Tibial artery (tissue), 4 donors: ENCODE data around the gene PDE8B.

ENCODE experiments used
- DNase-seq, 2 donors: peaks; one replicate each; pipeline ENCODE4 v3.0.0-alpha.2; 2019
- H3K27ac ChIP-seq, 2 donors: fragments of 200-600 bp; sonication (generic) in 1 of 2; 1 replicate in 1 of 2; 2 replicates in 1 of 2; pipeline ENCODE4 v1.5.1; 2018 to 2019; ENCODE audit warnings: mild to moderate bottlenecking in 1 of 2
- H3K27me3 ChIP-seq, 2 donors: fragments of 200-600 bp; sonication (generic) in 1 of 2; one replicate each; pipeline versions ENCODE4 v1.5.1 to v1.6.0; 2016 to 2019
- H3K36me3 ChIP-seq, 3 donors: fragments of 200-600 bp; sonication (generic) in 2 of 3; one replicate each; pipeline ENCODE4 v1.5.1; 2016 to 2019; ENCODE audit warnings: mild to moderate bottlenecking in 2 of 3
- H3K4me1 ChIP-seq, 4 donors: fragments of 200-600 bp; sonication (generic) in 2 of 4; 1 replicate in 3 of 4; 2 replicates in 1 of 4; pipeline ENCODE4 v1.5.1; 2016 to 2019
- H3K4me3 ChIP-seq, 2 donors: fragments of 200-600 bp; sonication (generic) in 1 of 2; 1 replicate in 1 of 2; 2 replicates in 1 of 2; pipeline ENCODE4 v1.5.1; 2018 to 2019; ENCODE audit warnings: mild to moderate bottlenecking in 2 of 2
- H3K9me3 ChIP-seq, 3 donors: fragments of 200-600 bp; sonication (generic) in 1 of 3; one replicate each; pipeline ENCODE4 v1.5.1; 2016 to 2019
- CTCF ChIP-seq, 2 experiments: fragments of 200-600 bp in 1 of 2; fragments of 450-650 bp in 1 of 2; IDR thresholded peaks; one replicate each; pipeline ENCODE4 v1.5.1; 2017 to 2019; ENCODE audit warnings: antibody characterized with exemption in 2 of 2, mild to moderate bottlenecking in 1 of 2, moderate library complexity in 1 of 2
- intact Hi-C: fragments of 100-400 bp; cut with DNase I; formaldehyde crosslinking; loops from one replicate; pipeline ENCODE4 v1.15.0; 2023; ENCODE audit warnings: low total_unique reads

The PDE8B gene

GRCh38 chr5:77423022-77423750 lies 212.7 kb downstream of the PDE8B start:
- H3K27ac ChIP-seq: peak overlapping the region in 1 of 2 donors; percentile 64

GRCh38 chr5:77424921-77425320 lies 214.4 kb downstream of the PDE8B start:
- no peak overlapping the region for H3K4me3 ChIP-seq
- H3K9me3 ChIP-seq: no peaks in the 10 kb centered on the region
- TF ChIP-seq CTCF (IDR thresholded peaks at IDR 0.05): no peak
- no peaks in the 10 kb centered on the region for H3K27me3 ChIP-seq
- intact Hi-C loops: loop anchor here (10.0 kb wide), 1 partner anchor 60 kb away; no protein-coding TSS in a partner anchor
- no peak for DNase-seq
- H3K36me3 ChIP-seq: no peaks in the 10 kb centered on the region
- peaks cover 0 to 67% (median 28%) of the 10 kb centered on the region in 4 donors for H3K4me1 ChIP-seq
- peak overlapping the region; percentile 61 to 64 for H3K27ac ChIP-seq

More at GRCh38 chr5:77423022-77423750, 212.7 kb downstream of the PDE8B start:
- no peaks in the 10 kb centered on the region for H3K36me3 ChIP-seq
- no peaks in the 10 kb centered on the region for H3K9me3 ChIP-seq
- peaks cover 0 to 66% (median 26%) of the 10 kb centered on the region in 4 donors for H3K4me1 ChIP-seq
- DNase-seq: no peak
- no peaks in the 10 kb centered on the region for H3K27me3 ChIP-seq
- H3K4me3 ChIP-seq: no peak overlapping the region
- intact Hi-C loops: loop anchor here (10.0 kb wide), 1 partner anchor 58 kb away; no protein-coding TSS in a partner anchor
- no peak for TF ChIP-seq CTCF (IDR thresholded peaks at IDR 0.05)

- H3K4me1 ChIP-seq: peaks cover 0 to 69% (median 28%) of the 10 kb centered on the region in 4 donors
- no peaks in the 10 kb centered on the region for H3K27me3 ChIP-seq
- no peaks in the 10 kb centered on the region for H3K9me3 ChIP-seq
- peaks cover 0 to 5% (median 3%) of the 10 kb centered on the region in 3 donors for H3K36me3 ChIP-seq
- TF ChIP-seq CTCF (IDR thresholded peaks at IDR 0.05): no peak
- peak overlapping the region; percentile 61 to 64 for H3K27ac ChIP-seq
- no peak for DNase-seq
- no peak overlapping the region for H3K4me3 ChIP-seq
- intact Hi-C loops: loop anchor here (10.0 kb wide), 1 partner anchor 61 kb away; no protein-coding TSS in a partner anchor
Measured at GRCh38 chr5:77425420-77425819, 214.9 kb downstream of the PDE8B start.

- Histone ChIP-seq H3K36me3 (peaks cover 6 to 12% (median 9%) of the 10 kb centered on the region in 3 donors), H3K9me3 (no peaks in the 10 kb centered on the region), H3K27me3 (no peaks in the 10 kb centered on the region), H3K27ac (peak overlapping the region; percentile 61 to 64), H3K4me1 (peaks cover 0 to 76% (median 28%) of the 10 kb centered on the region in 4 donors), H3K4me3 (no peak overlapping the region)
- intact Hi-C loops: loop anchor here (10.0 kb wide), 1 partner anchor 61 kb away; no protein-coding TSS in a partner anchor
- DNase-seq: no peak
- TF ChIP-seq CTCF (IDR thresholded peaks at IDR 0.05): no peak
Measured at GRCh38 chr5:77425998-77426659, 215.6 kb downstream of the PDE8B start.

- Histone ChIP-seq H3K4me1 (peaks cover 0 to 76% (median 28%) of the 10 kb centered on the region in 4 donors), H3K27ac (peak overlapping the region; percentile 61 to 64)
Measured at GRCh38 chr5:77426670-77427069, 216.2 kb downstream of the PDE8B start.

More at GRCh38 chr5:77426670-77427069, 216.2 kb downstream of the PDE8B start:
- H3K4me3 ChIP-seq: no peak overlapping the region
- intact Hi-C loops: loop anchor here (10.0 kb wide), 1 partner anchor 62 kb away; no protein-coding TSS in a partner anchor
- no peaks in the 10 kb centered on the region for H3K27me3 ChIP-seq
- H3K9me3 ChIP-seq: no peaks in the 10 kb centered on the region
- no peak for DNase-seq
- no peak for TF ChIP-seq CTCF (IDR thresholded peaks at IDR 0.05)
- H3K36me3 ChIP-seq: peaks cover 10 to 16% (median 14%) of the 10 kb centered on the region in 3 donors
